ENCODE results near the gene SLC39A11.

DNA sequence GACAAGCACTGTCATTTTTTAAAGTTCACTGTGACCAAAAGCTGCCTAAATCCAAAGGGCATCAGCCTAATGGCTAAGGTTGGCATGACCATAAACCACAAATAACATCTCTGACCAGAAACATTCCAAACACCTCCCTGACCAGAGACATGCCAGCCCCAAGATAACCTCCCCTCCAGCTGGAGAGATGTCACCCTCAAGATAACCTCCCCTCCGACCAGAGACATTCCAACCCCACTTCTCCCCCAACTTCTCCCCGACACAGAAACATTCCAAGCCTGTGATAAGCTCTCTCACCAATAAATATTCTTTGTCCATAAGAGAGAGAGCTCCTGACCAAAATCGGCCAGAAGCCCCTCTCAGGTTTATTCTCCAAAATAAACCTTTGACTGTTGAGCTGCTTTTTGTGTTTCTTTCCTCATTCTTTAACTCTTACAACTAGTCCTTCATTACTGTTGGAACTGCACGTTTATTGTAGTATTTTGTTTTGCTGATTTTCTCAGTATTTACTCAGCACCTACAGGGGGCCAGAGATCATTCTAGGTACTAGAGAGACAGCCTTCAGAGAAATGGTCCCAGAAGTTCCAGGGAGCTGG is 325.6 kb downstream of the SLC39A11 start:
- TF ChIP-seq EZH2 (IDR thresholded peaks at IDR 0.05) (no peak), SRF (IDR thresholded peaks at IDR 0.05; ENCODE audit: low read depth) (no peak), JUND (IDR thresholded peaks at IDR 0.05) (no peak), POLR2AphosphoS5 (IDR thresholded peaks at IDR 0.05; ENCODE audit: low read depth, low read length) (no peak), EZH2phosphoT487 (IDR thresholded peaks at IDR 0.05; ENCODE audit: borderline replicate concordance) (no peak), POLR2A (IDR thresholded peaks at IDR 0.05; ENCODE audit: borderline replicate concordance, extremely low read depth, insufficient read depth, insufficient read length) (no peak), SIN3A (IDR thresholded peaks at IDR 0.05; ENCODE audit: low read depth) (no peak), CEBPB (IDR thresholded peaks at IDR 0.05; ENCODE audit: low read depth) (no peak), ZNF274 (IDR thresholded peaks at IDR 0.05; ENCODE audit: low read depth, low read length) (no peak), CBX3 (IDR thresholded peaks at IDR 0.05; ENCODE audit: low read depth) (no peak)
- TF ChIP-seq, protein P1, sequence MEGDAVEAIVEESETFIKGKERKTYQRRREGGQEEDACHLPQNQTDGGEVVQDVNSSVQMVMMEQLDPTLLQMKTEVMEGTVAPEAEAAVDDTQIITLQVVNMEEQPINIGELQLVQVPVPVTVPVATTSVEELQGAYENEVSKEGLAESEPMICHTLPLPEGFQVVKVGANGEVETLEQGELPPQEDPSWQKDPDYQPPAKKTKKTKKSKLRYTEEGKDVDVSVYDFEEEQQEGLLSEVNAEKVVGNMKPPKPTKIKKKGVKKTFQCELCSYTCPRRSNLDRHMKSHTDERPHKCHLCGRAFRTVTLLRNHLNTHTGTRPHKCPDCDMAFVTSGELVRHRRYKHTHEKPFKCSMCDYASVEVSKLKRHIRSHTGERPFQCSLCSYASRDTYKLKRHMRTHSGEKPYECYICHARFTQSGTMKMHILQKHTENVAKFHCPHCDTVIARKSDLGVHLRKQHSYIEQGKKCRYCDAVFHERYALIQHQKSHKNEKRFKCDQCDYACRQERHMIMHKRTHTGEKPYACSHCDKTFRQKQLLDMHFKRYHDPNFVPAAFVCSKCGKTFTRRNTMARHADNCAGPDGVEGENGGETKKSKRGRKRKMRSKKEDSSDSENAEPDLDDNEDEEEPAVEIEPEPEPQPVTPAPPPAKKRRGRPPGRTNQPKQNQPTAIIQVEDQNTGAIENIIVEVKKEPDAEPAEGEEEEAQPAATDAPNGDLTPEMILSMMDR (IDR thresholded peaks at IDR 0.05 in 2 of 3, conservative IDR thresholded peaks at IDR 0.05 in 1 of 3; ENCODE audit: borderline replicate concordance in 1 of 3, insufficient read depth in 1 of 3, low read depth in 2 of 3, low read length in 2 of 3): no peak
- TF ChIP-seq, protein P2, sequence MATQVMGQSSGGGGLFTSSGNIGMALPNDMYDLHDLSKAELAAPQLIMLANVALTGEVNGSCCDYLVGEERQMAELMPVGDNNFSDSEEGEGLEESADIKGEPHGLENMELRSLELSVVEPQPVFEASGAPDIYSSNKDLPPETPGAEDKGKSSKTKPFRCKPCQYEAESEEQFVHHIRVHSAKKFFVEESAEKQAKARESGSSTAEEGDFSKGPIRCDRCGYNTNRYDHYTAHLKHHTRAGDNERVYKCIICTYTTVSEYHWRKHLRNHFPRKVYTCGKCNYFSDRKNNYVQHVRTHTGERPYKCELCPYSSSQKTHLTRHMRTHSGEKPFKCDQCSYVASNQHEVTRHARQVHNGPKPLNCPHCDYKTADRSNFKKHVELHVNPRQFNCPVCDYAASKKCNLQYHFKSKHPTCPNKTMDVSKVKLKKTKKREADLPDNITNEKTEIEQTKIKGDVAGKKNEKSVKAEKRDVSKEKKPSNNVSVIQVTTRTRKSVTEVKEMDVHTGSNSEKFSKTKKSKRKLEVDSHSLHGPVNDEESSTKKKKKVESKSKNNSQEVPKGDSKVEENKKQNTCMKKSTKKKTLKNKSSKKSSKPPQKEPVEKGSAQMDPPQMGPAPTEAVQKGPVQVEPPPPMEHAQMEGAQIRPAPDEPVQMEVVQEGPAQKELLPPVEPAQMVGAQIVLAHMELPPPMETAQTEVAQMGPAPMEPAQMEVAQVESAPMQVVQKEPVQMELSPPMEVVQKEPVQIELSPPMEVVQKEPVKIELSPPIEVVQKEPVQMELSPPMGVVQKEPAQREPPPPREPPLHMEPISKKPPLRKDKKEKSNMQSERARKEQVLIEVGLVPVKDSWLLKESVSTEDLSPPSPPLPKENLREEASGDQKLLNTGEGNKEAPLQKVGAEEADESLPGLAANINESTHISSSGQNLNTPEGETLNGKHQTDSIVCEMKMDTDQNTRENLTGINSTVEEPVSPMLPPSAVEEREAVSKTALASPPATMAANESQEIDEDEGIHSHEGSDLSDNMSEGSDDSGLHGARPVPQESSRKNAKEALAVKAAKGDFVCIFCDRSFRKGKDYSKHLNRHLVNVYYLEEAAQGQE (IDR thresholded peaks at IDR 0.05; ENCODE audit: low read depth): no peak
